ENCODE results near the gene HLX. TPM values are rescaled to one million over a fixed set of nuclear protein-coding genes. Genes with fewer than 3 reads are reported as not detected.

Gene HLX
- polyA plus RNA-seq, 1 of the 3 experiments (the other 2 are of a cell fraction), result 21.4 TPM

DNA sequence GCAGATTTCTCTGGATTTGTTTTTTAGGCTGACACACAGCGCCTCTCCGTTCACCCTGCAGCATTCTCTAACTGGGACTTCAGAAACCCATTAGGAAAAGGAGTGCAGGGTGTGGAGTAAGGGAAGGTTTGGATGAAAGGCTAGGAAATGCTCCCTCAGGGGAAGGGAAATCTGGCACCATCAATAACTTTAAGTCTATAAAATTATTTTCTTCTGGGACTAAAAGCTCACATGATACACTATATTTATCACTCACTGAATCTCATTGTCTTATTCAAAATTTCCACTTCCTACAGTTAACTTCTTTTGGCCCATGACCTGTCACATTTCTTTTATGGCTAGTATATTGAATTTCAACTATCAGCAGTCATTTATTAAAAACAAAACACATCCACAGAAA is 45.8 kb upstream of the HLX start (continued):
- TF ChIP-seq GATA2 (CRISPR knock-in tag; IDR thresholded peaks at IDR 0.05) (no peak), RFX5 (IDR thresholded peaks at IDR 0.05; ENCODE audit: low read length) (no peak)

DNA sequence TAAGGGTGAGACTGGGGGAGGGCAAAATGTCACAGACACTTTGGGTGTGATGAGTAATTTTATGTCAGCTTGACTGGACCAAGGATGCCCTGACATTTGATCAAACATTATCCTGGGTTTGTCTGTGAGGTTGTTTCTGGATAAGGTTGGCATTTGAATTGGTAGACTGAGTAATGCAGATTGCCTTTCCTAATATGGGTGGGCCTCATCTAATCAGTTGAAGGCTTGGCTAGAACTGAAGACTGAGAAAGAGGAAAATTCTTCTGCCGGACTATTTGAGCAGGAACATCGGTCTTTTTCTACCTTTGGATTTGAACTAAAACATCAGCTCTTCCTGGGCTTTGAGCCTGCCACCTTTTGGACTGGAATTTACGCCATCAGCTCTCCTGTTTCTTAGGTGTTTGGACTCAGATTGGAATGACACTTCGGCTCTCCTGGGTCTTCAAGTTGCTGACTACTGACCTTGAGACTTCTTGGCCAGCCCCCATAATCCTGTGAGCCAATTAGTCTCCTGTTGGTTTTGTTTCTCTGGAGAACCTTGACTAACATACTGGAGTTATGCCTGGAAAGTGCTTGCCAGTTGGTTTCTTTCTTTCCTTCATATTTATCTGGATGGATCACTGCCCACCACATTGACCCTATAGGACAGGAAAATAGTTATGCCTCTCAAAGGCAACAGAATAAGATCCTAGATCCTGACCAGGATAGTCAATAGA is 44.9 kb upstream of the HLX start:
- peak overlapping the region in 1 of 2 experiments; percentile 50; a peak in 2 of 4 replicates for H3K27ac ChIP-seq (ENCODE audit: low read depth in 2 of 2, low read length in 1 of 2)
- H2AFZ ChIP-seq (ENCODE audit: low read depth), result no peak overlapping the region
- ChIA-PET CTCF (interaction anchor here (1.0 to 2.2 kb wide), 5 partner anchors 11 to 41 kb away, joined by 3 to 6 read pairs (median 3); no protein-coding TSS in a partner anchor), POLR2A (interaction anchor here (0.8 kb wide), 1 partner anchor 12 kb away, joined by 3 read pairs; no protein-coding TSS in a partner anchor)
- H3F3A ChIP-seq (replicated peaks; ENCODE audit: insufficient read depth), result no peaks in the 10 kb centered on the region
- H3K9me3 ChIP-seq, result no peaks in the 10 kb centered on the region
- H3K4me2 ChIP-seq, result no peak overlapping the region
- no peaks in the 10 kb centered on the region for H3K9me2 ChIP-seq
- no peak for DNase-seq
- H3K27me3 ChIP-seq (ENCODE audit: insufficient read depth), result no peaks in the 10 kb centered on the region
- 70% methylated on average over 4 of the region's 4 CpGs for WGBS (ENCODE audit: low lambda C conversion rate)
- H4K20me1 ChIP-seq (ENCODE audit: insufficient read depth), result no peaks in the 10 kb centered on the region
- H3K79me2 ChIP-seq (ENCODE audit: insufficient read depth), result no peaks in the 10 kb centered on the region
- no peak overlapping the region for H3K4me3 ChIP-seq (ENCODE audit: low read depth in 2 of 2, low read length in 1 of 2)
- H3K9ac ChIP-seq, result no peak overlapping the region
- H3K36me3 ChIP-seq (replicated peaks in 1 of 2; ENCODE audit: control insufficient read depth in 1 of 2, insufficient read depth in 2 of 2, low read length in 1 of 2), result no peaks in the 10 kb centered on the region
- peaks cover 0 to 8% of the 10 kb centered on the region in 2 experiments; a peak in 2 of 4 replicates for H3K4me1 ChIP-seq (ENCODE audit: control insufficient read depth in 1 of 2, insufficient read depth in 2 of 2, low read depth in 1 of 2, low read length in 1 of 2)
- TF ChIP-seq SMC3 (IDR thresholded peaks at IDR 0.05; ENCODE audit: low read depth, low read length) (no peak), RAD21 (IDR thresholded peaks at IDR 0.05; ENCODE audit: low read length) (no peak), TCF12 (IDR thresholded peaks at IDR 0.05) (no peak), GABPA (IDR thresholded peaks at IDR 0.05; ENCODE audit: low read depth) (no peak), TAF1 (IDR thresholded peaks at IDR 0.05; ENCODE audit: borderline replicate concordance, low read depth, low read length) (no peak), EZH2phosphoT487 (IDR thresholded peaks at IDR 0.05; ENCODE audit: borderline replicate concordance, low read depth) (no peak), YY1 (IDR thresholded peaks at IDR 0.05; ENCODE audit: low read depth) (no peak), EP300 (IDR thresholded peaks at IDR 0.05; ENCODE audit: borderline replicate concordance in 1 of 2, low read depth in 1 of 2, low read length in 1 of 2) (no peak), JUND (IDR thresholded peaks at IDR 0.05) (no peak), MEF2A (IDR thresholded peaks at IDR 0.05; ENCODE audit: borderline replicate concordance, low read depth) (no peak), CHD2 (IDR thresholded peaks at IDR 0.05; ENCODE audit: low read length, partially characterized antibody) (no peak), SIN3A (IDR thresholded peaks at IDR 0.05; ENCODE audit: borderline replicate concordance, low read depth, low read length) (no peak), RCOR1 (IDR thresholded peaks at IDR 0.05; ENCODE audit: low read length) (no peak), GATA2 (CRISPR knock-in tag; IDR thresholded peaks at IDR 0.05) (no peak)
- TF ChIP-seq, protein P1, sequence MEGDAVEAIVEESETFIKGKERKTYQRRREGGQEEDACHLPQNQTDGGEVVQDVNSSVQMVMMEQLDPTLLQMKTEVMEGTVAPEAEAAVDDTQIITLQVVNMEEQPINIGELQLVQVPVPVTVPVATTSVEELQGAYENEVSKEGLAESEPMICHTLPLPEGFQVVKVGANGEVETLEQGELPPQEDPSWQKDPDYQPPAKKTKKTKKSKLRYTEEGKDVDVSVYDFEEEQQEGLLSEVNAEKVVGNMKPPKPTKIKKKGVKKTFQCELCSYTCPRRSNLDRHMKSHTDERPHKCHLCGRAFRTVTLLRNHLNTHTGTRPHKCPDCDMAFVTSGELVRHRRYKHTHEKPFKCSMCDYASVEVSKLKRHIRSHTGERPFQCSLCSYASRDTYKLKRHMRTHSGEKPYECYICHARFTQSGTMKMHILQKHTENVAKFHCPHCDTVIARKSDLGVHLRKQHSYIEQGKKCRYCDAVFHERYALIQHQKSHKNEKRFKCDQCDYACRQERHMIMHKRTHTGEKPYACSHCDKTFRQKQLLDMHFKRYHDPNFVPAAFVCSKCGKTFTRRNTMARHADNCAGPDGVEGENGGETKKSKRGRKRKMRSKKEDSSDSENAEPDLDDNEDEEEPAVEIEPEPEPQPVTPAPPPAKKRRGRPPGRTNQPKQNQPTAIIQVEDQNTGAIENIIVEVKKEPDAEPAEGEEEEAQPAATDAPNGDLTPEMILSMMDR (IDR thresholded peaks at IDR 0.05), result no peak
- TF ChIP-seq, protein P2, sequence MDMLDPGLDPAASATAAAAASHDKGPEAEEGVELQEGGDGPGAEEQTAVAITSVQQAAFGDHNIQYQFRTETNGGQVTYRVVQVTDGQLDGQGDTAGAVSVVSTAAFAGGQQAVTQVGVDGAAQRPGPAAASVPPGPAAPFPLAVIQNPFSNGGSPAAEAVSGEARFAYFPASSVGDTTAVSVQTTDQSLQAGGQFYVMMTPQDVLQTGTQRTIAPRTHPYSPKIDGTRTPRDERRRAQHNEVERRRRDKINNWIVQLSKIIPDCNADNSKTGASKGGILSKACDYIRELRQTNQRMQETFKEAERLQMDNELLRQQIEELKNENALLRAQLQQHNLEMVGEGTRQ (IDR thresholded peaks at IDR 0.05; ENCODE audit: borderline replicate concordance, low read depth, low read length), result no peak
- TF ChIP-seq, protein P3, sequence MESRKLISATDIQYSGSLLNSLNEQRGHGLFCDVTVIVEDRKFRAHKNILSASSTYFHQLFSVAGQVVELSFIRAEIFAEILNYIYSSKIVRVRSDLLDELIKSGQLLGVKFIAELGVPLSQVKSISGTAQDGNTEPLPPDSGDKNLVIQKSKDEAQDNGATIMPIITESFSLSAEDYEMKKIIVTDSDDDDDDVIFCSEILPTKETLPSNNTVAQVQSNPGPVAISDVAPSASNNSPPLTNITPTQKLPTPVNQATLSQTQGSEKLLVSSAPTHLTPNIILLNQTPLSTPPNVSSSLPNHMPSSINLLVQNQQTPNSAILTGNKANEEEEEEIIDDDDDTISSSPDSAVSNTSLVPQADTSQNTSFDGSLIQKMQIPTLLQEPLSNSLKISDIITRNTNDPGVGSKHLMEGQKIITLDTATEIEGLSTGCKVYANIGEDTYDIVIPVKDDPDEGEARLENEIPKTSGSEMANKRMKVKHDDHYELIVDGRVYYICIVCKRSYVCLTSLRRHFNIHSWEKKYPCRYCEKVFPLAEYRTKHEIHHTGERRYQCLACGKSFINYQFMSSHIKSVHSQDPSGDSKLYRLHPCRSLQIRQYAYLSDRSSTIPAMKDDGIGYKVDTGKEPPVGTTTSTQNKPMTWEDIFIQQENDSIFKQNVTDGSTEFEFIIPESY (IDR thresholded peaks at IDR 0.05; ENCODE audit: borderline replicate concordance, low read depth), result no peak
- TF ChIP-seq, protein P4, sequence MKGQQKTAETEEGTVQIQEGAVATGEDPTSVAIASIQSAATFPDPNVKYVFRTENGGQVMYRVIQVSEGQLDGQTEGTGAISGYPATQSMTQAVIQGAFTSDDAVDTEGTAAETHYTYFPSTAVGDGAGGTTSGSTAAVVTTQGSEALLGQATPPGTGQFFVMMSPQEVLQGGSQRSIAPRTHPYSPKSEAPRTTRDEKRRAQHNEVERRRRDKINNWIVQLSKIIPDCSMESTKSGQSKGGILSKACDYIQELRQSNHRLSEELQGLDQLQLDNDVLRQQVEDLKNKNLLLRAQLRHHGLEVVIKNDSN (IDR thresholded peaks at IDR 0.05; ENCODE audit: borderline replicate concordance, low read depth), result no peak

All from SK-N-SH (cell line).